Measurements from ENCODE around the gene KLF11. TPM values are rescaled to one million over a fixed set of nuclear protein-coding genes. Genes with fewer than 3 reads are reported as not detected.

Gene KLF11
- polyA plus RNA-seq, 2 of the 4 experiments (the other 2 are of a cell fraction) = 2.8 to 8.2 TPM

GRCh38 chr2:10101491-10101890 lies 58.1 kb downstream of the KLF11 start:
- 74% methylated on average over 7 of the region's 7 CpGs for WGBS (ENCODE audit: missing lambda C conversion rate)
- TF ChIP-seq GATA3 (IDR thresholded peaks at IDR 0.05; ENCODE audit: borderline replicate concordance) (no peak), HOXA7 (CRISPR knock-in tag; IDR thresholded peaks at IDR 0.05) (no peak), MYC (IDR thresholded peaks at IDR 0.05; ENCODE audit: borderline replicate concordance, low read length) (no peak), POLR2A (IDR thresholded peaks at IDR 0.05; ENCODE audit: low read length) (no peak), HOXB5 (CRISPR knock-in tag; IDR thresholded peaks at IDR 0.05) (no peak), HDAC2 (IDR thresholded peaks at IDR 0.05) (no peak), HOXB13 (CRISPR knock-in tag; IDR thresholded peaks at IDR 0.05; ENCODE audit: low read depth) (no peak), NPAS2 (CRISPR knock-in tag; IDR thresholded peaks at IDR 0.05; ENCODE audit: borderline replicate concordance) (no peak), EHF (CRISPR knock-in tag; IDR thresholded peaks at IDR 0.05) (no peak), KDM5A (IDR thresholded peaks at IDR 0.05) (no peak), ZFP36 (IDR thresholded peaks at IDR 0.05; ENCODE audit: borderline replicate concordance, partially characterized antibody) (no peak), JUNB (IDR thresholded peaks at IDR 0.05) (no peak)
- TF ChIP-seq, protein P1, sequence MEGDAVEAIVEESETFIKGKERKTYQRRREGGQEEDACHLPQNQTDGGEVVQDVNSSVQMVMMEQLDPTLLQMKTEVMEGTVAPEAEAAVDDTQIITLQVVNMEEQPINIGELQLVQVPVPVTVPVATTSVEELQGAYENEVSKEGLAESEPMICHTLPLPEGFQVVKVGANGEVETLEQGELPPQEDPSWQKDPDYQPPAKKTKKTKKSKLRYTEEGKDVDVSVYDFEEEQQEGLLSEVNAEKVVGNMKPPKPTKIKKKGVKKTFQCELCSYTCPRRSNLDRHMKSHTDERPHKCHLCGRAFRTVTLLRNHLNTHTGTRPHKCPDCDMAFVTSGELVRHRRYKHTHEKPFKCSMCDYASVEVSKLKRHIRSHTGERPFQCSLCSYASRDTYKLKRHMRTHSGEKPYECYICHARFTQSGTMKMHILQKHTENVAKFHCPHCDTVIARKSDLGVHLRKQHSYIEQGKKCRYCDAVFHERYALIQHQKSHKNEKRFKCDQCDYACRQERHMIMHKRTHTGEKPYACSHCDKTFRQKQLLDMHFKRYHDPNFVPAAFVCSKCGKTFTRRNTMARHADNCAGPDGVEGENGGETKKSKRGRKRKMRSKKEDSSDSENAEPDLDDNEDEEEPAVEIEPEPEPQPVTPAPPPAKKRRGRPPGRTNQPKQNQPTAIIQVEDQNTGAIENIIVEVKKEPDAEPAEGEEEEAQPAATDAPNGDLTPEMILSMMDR (IDR thresholded peaks at IDR 0.05) = no peak
- ATAC-seq = no peak
- ChIA-PET CTCF (interaction anchor here (0.9 to 2.2 kb wide), 6 partner anchors 15 to 334 kb away, joined by 3 to 13 read pairs (median 4); no protein-coding TSS in a partner anchor), POLR2A (no interaction called here)
- peaks cover 11% of the 10 kb centered on the region for H3K4me1 ChIP-seq
- H3K4me3 ChIP-seq = no peak overlapping the region
- DNase-seq (ENCODE audit: low read depth in 1 of 2, low spot score in 1 of 2) = no peak
- H3K9me3 ChIP-seq = no peaks in the 10 kb centered on the region
- FAIRE-seq = no peak
- no peak overlapping the region for H3K4me2 ChIP-seq
- H3K27ac ChIP-seq = no peak overlapping the region

DNA sequence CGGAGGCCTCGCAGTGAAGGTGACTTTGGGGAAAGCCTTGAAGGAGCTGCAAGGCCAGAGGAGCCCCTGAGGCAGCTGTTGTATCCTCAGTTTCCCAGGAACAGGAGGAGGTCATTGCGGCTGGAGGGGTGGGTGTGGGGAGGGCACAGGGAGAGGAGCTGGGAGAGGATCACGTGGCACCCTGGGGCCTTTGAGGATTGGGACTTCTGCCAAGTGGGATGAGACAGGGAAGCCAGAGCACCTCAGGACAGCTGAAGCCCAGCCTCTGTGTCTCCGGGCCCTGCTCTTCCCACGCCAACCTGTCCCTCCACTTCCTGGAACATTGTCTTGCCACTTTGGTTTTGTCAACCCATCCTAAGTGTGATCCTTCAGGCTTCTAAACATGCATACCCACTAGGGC lies 59.8 kb downstream of the KLF11 start:
- Histone ChIP-seq H3K27ac (no peak overlapping the region), H3K4me2 (no peak overlapping the region), H3K4me3 (no peak overlapping the region), H3K9me3 (no peaks in the 10 kb centered on the region), H3K4me1 (peaks cover 7% of the 10 kb centered on the region; the same call in 1 of the 3 replicates)
- CTCF ChIA-PET = interaction anchor here (0.6 to 2.2 kb wide), 4 partner anchors 9 to 332 kb away, joined by 3 to 13 read pairs (median 6); no protein-coding TSS in a partner anchor
- no peak for TF ChIP-seq HEYL (CRISPR knock-in tag; IDR thresholded peaks at IDR 0.05)
- no peak for TF ChIP-seq KDM1A (IDR thresholded peaks at IDR 0.05; ENCODE audit: low read depth)
- TF ChIP-seq, protein P2, sequence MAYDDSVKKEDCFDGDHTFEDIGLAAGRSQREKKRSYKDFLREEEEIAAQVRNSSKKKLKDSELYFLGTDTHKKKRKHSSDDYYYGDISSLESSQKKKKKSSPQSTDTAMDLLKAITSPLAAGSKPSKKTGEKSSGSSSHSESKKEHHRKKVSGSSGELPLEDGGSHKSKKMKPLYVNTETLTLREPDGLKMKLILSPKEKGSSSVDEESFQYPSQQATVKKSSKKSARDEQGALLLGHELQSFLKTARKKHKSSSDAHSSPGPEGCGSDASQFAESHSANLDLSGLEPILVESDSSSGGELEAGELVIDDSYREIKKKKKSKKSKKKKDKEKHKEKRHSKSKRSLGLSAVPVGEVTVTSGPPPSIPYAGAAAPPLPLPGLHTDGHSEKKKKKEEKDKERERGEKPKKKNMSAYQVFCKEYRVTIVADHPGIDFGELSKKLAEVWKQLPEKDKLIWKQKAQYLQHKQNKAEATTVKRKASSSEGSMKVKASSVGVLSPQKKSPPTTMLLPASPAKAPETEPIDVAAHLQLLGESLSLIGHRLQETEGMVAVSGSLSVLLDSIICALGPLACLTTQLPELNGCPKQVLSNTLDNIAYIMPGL (CRISPR knock-in tag; IDR thresholded peaks at IDR 0.05; ENCODE audit: borderline replicate concordance) = no peak
- TF ChIP-seq SREBF2 (IDR thresholded peaks at IDR 0.05) = no peak
- TF ChIP-seq, protein P3, sequence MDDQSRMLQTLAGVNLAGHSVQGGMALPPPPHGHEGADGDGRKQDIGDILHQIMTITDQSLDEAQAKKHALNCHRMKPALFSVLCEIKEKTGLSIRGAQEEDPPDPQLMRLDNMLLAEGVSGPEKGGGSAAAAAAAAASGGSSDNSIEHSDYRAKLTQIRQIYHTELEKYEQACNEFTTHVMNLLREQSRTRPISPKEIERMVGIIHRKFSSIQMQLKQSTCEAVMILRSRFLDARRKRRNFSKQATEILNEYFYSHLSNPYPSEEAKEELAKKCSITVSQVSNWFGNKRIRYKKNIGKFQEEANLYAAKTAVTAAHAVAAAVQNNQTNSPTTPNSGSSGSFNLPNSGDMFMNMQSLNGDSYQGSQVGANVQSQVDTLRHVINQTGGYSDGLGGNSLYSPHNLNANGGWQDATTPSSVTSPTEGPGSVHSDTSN (IDR thresholded peaks at IDR 0.05) = no peak
- TF ChIP-seq HOXB13 (CRISPR knock-in tag; IDR thresholded peaks at IDR 0.05; ENCODE audit: low read depth) = no peak
- TF ChIP-seq BHLHE40 (IDR thresholded peaks at IDR 0.05; ENCODE audit: low read depth, low read length) = no peak
- no peak for TF ChIP-seq RCOR1 (IDR thresholded peaks at IDR 0.05; ENCODE audit: low read depth, low read length)
- TF ChIP-seq FOSL2 (IDR thresholded peaks at IDR 0.05) = no peak
- no peak for TF ChIP-seq FOSL2 (CRISPR knock-in tag; IDR thresholded peaks at IDR 0.05)
- FAIRE-seq (no peak), DNase-seq (ENCODE audit: low read depth in 1 of 2, low spot score in 1 of 2) (no peak), ATAC-seq (no peak)
- POLR2A ChIA-PET = no interaction called here
- 85% methylated on average over 6 of the region's 6 CpGs for WGBS (ENCODE audit: missing lambda C conversion rate)

Small RNA genes within 50 kb of the gene (small RNA-seq; reads per million reads assigned to genes)
- 0 to 0.16 (median 0) reads per million in 6 experiments for gene RF00568

Other genes starting within 250 kb of the KLF11 start
- 40.8 and 51.7 TPM in 2 replicates for gene TAF1B, start 200.1 kb upstream of the KLF11 start, polyA plus RNA-seq (2011; rRNA removed)
- 32.4 to 40.6 TPM (median 37.0 TPM) in 3 replicates for gene TAF1B, start 200.1 kb upstream of the KLF11 start, polyA plus RNA-seq (2017; fragmentation: RNase III; extraction: RNeasy Plus Mini Kit Qiagen cat#74134 plus additional on column Dnase treatment)
- 1.2 and 1.7 TPM in 2 replicates for gene GRHL1, start 91.9 kb upstream of the KLF11 start, polyA plus RNA-seq (2011; rRNA removed)
- gene GRHL1, start 91.9 kb upstream of the KLF11 start, polyA plus RNA-seq (2017; fragmentation: RNase III; extraction: RNeasy Plus Mini Kit Qiagen cat#74134 plus additional on column Dnase treatment) = 0.59 to 0.84 TPM (median 0.68 TPM) in 3 replicates
- gene CYS1, start 36.9 kb downstream of the KLF11 start, polyA plus RNA-seq (2011; rRNA removed) = 0.53 and 0.68 TPM in 2 replicates
- gene CYS1, start 36.9 kb downstream of the KLF11 start, polyA plus RNA-seq (2017; fragmentation: RNase III; extraction: RNeasy Plus Mini Kit Qiagen cat#74134 plus additional on column Dnase treatment) = 0.64 to 1.2 TPM (median 1.1 TPM) in 3 replicates
- 65.1 and 84.4 TPM in 2 replicates for gene RRM2, start 79.2 kb downstream of the KLF11 start, polyA plus RNA-seq (2011; rRNA removed)
- gene RRM2, start 79.2 kb downstream of the KLF11 start, polyA plus RNA-seq (2017; fragmentation: RNase III; extraction: RNeasy Plus Mini Kit Qiagen cat#74134 plus additional on column Dnase treatment) = 111 to 150 TPM (median 121 TPM) in 3 replicates